Activated CD8-positive, alpha-beta memory T cell treated with anti-CD3 and anti-CD28 coated beads for 1 hour (primary cell): ENCODE measurements around the gene POLR2M.
A peak's percentile ranks its signal among the peaks of the same experiment; 100 is the strongest.

Experiments
- DNase-seq, 2 donors: peaks; one replicate each; pipeline ENCODE4 v3.0.0-alpha.2; 2020; ENCODE audit warnings: low read depth in 1 of 2; ENCODE audit errors: extremely low read depth in 1 of 2

POLR2M gene

DNA sequence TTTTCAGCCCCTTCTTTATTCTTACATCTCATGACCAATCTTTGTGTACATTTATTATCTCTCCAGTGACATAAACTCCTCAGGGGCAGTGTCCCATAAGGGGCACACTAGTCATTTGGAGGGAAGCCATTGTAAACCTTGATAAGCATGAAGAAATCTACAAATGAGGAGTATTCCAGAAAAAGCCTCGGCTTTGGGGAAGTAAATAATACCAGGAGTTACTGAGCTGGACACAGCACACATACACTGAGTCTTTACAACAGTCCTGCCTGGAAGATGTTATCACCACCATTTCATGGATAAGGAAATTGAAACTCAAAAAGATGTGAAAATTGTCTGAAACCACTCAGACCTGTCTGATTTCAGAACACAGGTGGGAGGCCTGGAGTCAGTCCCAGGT lies 15.4 kb upstream of the POLR2M start:
- no peak for DNase-seq

DNA sequence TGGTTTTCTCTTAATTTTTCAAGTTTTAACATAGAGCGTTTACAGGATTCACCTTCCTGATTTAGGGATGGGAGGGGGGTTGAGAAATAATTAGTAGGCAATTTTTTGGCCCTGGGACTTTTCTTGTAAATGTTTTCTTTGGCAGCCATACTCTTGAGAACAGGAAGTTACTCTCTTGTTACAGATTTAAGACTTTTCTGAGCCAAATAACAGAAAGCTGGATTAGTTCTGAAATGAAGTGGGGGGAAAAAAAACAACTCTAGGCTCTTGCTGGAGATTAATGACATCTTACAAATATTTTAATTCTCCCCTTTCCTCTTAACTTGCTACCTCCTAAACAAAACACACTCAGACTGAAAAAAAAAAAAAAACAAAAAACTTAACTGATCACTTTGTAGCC lies 13.8 kb upstream of the POLR2M start:
- DNase-seq: no peak

GRCh38 chr15:57694279-57694678 lies 12.2 kb upstream of the POLR2M start:
- no peak for DNase-seq

DNA sequence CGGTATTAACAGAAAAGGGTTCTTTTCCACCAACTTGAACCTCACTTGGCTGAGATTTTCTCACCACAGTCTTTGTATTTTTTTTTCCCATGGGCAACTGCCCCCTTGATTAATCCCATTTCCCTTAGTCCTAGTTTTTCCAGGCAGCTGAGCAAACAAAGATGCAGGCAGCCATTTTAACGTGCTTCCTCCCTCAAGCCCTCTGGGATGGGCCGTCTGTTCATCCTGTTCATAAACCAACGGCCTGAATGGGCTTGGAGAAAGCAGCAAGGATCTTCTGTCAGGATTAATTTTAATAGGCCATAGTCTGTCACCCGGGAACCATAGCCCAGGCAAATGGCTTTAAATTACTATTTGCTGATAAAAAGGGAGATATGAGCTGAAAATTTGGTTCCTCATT lies 10.4 kb upstream of the POLR2M start:
- no peak for DNase-seq

GRCh38 chr15:57697588-57697987 lies 8.9 kb upstream of the POLR2M start:
- no peak for DNase-seq

GRCh38 chr15:57698243-57698642 lies 8.3 kb upstream of the POLR2M start:
- DNase-seq: no peak

- no peak for DNase-seq
Measured at GRCh38 chr15:57698991-57699390, 7.5 kb upstream of the POLR2M start.

DNA sequence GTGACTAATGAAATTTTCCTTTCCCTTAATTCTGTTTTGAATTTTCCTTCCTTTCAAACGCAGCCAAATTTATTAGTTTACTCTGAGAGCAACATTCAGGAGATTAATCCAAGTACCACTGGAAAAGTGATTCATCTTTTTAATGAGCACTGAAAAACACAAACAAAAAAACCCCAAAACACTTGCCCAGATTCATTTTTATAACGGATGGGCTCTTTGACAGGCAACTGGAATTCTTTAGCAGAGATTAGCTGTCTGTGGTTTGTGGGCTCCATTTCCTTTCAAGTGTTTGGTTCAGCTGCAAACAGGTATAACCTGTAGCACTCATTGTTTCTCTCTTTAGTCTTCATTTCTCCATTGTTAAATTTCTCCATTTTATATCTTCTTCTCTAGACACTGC lies 3.1 kb upstream of the POLR2M start:
- no peak for DNase-seq

- DNase-seq: no peak
Measured at GRCh38 chr15:57704441-57704840, 2.1 kb upstream of the POLR2M start.

- no peak for DNase-seq
Measured at GRCh38 chr15:57705746-57706404, 639 bp upstream of the POLR2M start.

DNA sequence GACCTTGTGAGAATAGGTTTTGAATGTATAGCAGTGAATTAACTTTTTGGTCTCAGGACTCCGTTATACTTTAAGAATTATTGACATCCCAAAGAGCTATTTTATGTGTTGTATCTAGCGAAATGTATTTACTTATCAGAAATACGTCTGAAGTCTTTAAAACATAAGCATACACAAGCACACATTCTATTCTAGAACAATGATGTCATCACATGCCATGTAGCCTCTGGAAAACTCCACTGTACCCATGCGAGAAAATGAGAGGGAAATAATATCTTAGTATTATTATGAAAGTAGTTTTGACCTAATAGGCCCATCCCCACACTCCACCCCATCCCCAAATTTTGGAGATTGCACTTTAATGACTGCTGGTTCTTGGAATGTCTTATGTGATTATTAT lies 1.5 kb downstream of the POLR2M start:
- no peak for DNase-seq

GRCh38 chr15:57718309-57718708 lies 11.8 kb downstream of the POLR2M start:
- no peak for DNase-seq

- no peak for DNase-seq
Measured at GRCh38 chr15:57720867-57721266, 14.4 kb downstream of the POLR2M start.

DNA sequence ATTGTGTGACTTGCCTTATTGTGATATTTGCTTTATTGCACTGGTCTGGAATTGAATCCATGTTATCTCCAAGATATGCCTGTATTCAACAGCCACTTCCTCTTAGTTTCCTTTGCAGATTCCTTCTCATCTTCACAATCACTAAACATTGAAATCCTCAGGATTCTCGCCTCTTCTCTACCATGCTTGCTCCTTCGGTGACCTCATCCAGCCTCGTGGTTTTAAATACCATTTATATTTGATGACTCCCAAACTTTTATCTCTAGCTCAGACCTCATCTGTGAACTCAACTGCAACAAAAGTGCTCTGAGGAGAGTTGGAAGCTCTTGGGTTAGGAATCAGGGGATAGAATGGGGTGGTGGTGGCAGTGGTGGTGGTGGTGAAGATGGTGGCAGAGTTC lies 19.9 kb downstream of the POLR2M start:
- DNase-seq: no peak

DNA sequence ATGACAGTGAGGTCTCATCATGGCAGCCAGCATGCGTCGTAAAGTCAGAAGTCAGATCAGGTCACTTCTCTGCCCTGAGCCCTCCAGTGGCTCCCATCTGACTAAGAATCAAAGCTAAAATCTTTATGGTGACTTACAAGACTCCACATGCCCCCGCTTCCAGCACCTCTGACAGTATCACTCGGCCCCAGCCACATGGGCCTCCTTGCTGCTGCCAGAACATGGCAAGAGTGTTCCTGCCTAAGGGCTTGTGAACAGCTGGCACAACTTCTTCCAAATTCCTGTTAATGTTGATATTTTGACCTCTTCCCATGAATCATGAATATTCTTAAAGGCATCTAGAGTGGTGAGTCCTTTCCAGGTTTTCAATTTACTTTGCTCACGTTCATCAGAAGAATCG lies 20.5 kb downstream of the POLR2M start:
- DNase-seq: no peak

DNA sequence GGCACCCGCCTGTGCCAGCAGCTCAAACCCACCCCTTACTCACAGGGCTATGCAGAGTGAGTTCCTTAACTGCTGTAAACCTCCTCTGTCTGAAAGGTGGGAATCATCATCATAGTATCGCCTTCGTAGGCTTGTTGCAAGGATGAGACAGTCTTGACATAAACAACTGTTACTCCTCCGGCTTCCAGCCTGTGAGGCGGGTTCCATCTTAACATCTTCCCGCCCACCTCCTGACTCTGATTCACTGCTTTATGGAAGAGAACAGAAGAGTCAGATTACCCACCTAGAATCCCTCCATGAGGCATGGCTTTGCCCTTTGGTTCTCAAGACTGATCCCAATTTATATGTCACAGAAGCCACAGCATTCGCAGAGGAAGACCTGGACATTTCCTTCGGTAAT lies 21.9 kb downstream of the POLR2M start:
- no peak for DNase-seq

DNA sequence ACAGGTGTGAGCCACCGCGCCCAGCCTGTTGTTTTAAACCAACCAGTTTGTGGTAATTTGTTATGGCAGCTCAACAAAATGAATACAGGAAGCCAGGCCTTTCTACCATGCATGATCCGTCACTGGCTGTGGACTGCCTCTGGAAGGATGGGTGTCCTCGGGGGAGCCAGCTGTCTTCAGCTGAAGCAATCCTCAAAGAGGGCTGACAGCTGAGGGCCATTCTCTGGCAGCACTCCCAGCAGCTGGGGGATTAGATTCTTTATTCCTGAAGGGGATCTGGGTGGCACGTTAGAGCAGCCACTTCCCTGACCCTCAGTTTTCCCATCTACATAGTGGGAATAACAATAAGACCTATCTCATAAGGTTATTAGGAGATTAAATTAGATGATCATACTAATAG lies 24.4 kb downstream of the POLR2M start:
- DNase-seq: no peak

- no peak for DNase-seq
Measured at GRCh38 chr15:57731530-57732103, 25.1 kb downstream of the POLR2M start.

DNA sequence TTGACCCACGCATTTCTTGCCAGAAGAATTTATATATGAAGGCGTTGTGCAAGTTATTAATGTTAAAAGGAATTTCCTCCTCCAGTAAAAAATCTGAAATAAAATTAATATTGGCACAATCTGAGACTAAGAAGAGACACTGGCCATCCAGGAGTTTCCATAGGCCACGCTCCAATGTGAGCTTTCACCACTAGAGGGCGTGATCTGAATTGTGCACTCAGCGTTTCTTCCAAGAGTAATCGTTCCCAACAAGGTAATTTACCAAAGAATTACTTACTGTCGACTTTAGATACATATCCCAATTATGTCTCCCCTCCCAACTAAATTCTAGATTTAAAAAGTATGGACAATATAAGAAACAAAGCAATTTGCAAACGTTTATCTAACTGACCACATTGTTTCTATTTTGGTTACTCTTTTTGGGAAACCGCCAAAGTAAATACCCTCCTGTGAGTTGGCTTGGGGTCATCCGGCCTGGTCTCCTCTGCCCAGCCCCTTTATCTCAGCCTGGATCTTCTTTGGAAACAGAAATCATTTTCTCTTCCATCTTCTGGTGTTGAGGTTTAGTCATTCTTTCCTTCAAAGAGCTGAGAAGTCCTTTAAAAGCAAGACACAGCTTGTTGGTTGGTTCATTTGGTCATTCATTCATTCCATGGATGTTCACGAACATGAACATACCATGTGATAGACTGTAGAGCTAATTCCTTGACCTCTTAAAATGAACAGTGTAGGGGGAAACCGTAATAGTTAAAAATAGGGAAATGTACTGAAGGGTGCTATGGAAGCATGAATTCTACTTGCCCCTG lies 26.2 kb downstream of the POLR2M start:
- peak in 1 of 2 donors; percentile 8 for DNase-seq

GRCh38 chr15:57734860-57735259 lies 28.3 kb downstream of the POLR2M start:
- DNase-seq: no peak

DNA sequence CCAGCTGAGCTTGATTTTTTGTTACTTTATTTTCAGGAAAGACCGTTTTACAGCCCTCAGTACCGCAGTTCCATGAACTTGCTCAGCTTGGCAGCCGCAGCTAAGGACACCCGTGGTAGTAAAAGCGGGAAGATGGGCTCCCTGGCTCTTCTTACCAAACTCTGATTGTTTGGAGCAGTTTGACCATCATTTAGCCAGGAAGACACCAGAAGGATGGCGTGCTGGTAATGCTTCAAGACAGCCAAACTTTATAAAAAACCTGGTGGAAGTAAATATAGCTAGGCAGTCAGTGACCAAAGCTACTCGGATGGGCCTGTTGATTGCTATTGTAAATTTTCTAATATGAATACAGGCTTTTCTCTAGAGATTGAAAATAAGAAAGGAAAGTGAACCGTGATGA lies 28.9 kb downstream of the POLR2M start:
- no peak for DNase-seq

- DNase-seq: no peak
Measured at GRCh38 chr15:57735891-57736290, 29.4 kb downstream of the POLR2M start.
